Measurements from ENCODE around the gene TOP2B. TPM values are rescaled to one million over a fixed set of nuclear protein-coding genes. Genes with fewer than 3 reads are reported as not detected.

TOP2B gene, protein sequence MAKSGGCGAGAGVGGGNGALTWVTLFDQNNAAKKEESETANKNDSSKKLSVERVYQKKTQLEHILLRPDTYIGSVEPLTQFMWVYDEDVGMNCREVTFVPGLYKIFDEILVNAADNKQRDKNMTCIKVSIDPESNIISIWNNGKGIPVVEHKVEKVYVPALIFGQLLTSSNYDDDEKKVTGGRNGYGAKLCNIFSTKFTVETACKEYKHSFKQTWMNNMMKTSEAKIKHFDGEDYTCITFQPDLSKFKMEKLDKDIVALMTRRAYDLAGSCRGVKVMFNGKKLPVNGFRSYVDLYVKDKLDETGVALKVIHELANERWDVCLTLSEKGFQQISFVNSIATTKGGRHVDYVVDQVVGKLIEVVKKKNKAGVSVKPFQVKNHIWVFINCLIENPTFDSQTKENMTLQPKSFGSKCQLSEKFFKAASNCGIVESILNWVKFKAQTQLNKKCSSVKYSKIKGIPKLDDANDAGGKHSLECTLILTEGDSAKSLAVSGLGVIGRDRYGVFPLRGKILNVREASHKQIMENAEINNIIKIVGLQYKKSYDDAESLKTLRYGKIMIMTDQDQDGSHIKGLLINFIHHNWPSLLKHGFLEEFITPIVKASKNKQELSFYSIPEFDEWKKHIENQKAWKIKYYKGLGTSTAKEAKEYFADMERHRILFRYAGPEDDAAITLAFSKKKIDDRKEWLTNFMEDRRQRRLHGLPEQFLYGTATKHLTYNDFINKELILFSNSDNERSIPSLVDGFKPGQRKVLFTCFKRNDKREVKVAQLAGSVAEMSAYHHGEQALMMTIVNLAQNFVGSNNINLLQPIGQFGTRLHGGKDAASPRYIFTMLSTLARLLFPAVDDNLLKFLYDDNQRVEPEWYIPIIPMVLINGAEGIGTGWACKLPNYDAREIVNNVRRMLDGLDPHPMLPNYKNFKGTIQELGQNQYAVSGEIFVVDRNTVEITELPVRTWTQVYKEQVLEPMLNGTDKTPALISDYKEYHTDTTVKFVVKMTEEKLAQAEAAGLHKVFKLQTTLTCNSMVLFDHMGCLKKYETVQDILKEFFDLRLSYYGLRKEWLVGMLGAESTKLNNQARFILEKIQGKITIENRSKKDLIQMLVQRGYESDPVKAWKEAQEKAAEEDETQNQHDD (N-terminal part only)
- total RNA-seq: 113 TPM
- long read RNA-seq, full-length matches to known transcripts: 63 of 148 reads
- long read RNA-seq, partial matches to known transcripts: 70 of 148 reads
- long read RNA-seq, other reads (novel, unspliced or antisense): 15 of 148 reads

DNA sequence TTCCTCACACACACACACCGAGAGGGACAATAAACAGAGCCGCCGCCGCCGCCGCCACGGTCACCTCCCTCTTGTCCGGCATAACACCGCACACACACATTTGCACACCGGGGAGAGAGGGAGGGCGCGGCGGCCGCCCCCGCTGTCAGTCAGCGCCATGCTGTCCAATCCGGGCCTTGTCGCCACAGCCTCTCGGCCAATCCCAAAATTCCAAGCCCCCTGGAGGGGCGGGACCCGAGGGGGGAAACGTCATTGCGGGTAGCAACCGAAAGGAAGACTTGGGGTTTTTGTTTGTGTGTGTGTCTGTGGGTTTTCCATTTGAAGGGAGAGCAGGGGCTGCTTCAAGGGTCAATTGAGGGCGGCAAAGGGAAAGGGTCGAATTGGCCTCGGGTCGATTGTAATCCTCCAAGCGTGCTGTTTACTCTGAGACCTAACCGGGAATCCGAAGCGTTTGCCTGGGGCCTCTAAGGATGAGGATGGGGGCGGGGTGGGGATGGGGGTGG, at the start of gene TOP2B:
Gene TOP2B (minus strand): TSS at position 96 of the 503 bp plus-strand sequence. CDS start 610 bp downstream, outside the sequence.
- intact Hi-C loops (cut with micrococcal nuclease): loop anchor here (10.0 kb wide), 1 partner anchor 120 kb away; the partner anchor contains the start of gene NGLY1
- peak; percentile 97 for DNase-seq
- ATAC-seq: peak; percentile 98

DNA sequence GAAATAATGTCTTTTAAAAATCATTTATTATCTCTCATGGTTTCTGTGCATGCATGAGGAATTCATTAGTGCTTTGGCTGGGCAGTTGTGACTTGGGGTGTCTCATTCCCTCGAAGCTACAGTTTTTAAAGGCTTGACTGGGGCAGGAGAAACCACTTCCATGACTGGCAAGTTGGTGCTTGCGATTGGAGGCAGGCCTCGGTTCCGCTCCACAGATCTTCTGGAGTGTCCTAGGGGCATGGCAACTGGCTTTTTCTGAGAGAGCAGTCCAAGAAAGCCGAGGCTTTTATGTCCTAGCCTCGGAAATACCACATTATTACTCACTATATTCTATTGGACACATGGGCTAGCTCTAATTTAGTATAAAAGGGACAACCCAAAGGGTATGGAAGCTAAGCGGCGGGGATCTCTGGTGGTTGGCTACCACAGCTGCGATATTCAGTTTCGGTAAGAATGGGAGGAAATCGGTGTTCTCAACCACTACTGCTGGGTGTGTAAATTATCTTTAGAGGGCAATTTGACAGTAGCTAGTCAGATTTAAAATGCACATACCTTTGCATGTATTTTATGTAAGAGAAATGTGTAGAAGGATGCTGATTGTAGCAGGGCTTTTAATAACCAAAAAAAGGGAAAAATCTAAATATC, 48.8 kb upstream of the TOP2B start:
- DNase-seq (no peak), ATAC-seq (no peak)
- intact Hi-C loops (cut with micrococcal nuclease): no loop called here

DNA sequence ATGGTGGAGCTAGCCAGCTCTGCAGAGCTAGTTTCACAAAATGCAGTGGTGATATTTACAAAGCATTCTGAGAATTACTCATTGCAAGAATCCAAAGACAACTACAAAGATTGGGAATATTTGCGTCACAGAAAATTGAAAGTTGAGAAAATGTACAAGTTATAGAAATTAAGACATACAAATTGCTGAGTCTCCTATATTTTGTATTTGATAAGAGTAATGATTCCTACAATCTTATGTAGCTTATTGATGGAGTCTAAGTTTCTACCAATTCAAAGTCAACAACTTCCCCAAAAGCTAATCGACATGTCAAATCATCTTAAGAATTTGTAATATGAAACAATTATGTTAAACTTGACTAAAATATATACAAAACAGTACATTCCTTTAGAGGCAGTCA, 46.4 kb upstream of the TOP2B start:
- intact Hi-C loops (cut with micrococcal nuclease): no loop called here
- ATAC-seq (no peak), DNase-seq (no peak)

DNA sequence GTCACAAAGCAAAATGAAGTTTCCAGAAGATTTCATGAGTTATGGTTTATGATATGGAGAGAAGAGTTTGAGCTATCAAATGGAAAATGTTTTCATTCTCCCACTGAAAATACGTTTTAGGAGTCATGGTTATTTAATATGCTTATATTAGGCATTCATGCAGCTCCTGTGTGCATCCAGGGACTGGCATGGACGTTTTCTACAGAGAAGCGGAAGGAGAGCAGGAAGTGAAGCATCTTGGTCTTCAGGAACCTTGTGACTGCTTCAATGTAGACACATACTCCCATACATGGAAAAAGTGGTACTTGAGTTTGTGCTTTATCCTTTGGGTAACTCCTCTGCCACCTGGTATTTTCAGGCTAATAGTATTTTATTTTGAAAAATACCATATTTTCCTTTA, 43.3 kb upstream of the TOP2B start:
- intact Hi-C loops (cut with micrococcal nuclease): no loop called here
- ATAC-seq: no peak

DNA sequence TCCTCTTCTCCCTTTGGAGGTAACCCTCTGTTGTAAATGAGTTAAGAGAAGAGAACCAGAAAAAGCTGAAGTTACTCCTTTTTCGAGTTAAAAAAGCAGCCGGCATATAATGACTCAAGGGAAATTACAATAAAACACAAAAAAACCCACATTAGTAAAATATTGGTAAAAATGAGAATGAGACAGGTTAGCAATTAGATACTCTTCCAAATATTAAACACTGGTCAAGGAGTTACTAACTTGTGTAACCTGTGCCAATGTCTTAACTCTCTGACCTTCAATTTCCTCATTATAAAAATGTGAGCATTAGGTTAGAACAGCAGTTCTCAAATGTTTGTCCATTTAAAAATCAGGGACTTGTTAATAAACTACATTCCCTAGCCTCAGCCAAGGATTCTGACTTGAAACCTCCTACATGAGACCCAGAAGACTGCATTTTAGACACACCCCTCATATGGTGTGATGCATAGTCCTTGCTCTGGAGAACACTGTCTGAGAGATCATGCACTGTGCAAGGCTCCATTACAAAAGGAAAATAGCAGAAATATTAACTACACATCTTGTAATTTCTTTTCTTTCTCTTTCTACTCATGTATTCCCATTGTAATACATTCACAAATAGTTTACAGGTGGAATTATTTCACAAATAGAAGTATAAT, 42.7 kb upstream of the TOP2B start:
- intact Hi-C loops (cut with micrococcal nuclease): no loop called here
- no peak for DNase-seq
- no peak for ATAC-seq

More for the DNA sequence above, 43.3 kb upstream of the TOP2B start:
- DNase-seq: no peak

DNA sequence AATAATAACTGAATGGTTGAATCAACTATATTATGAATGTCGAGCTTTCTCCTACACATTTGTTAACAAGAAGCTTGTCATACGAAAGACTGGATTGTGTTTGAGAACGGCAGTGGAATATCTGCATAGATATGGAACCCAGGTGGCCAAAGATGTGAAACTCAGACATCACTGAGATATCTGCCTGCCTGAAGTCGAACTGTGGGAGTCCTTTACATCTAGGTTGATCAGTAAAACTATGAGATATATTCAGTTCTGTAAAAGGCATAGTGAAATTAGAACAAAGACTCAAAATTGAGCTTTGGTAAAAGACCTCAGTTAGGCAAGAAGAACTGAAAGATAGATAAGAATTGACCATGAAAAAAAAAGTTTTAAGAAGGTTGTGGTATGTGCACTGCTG, 41.5 kb upstream of the TOP2B start:
- ATAC-seq: no peak
- intact Hi-C loops (cut with micrococcal nuclease): no loop called here
- DNase-seq: no peak

DNA sequence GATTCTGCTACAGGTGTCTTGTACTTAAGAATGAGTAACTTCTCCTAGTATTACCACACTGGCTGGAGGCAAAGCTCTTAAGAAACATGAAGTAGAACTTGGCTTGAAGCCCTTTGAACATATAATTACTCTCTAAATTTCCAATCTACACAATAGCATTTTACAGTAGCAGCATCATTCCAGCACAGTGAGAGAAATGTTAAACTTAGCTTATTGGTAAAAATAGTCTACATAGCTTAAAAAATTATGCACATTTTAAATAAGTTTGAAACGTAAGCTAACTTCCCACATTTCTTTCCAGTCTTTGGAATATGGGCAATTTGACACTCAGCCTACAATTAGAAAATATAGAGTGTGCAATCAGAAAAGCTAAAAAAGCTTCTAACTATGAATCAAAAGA, 32.8 kb upstream of the TOP2B start:
- ATAC-seq: no peak
- intact Hi-C loops (cut with micrococcal nuclease): no loop called here
- no peak for DNase-seq

DNA sequence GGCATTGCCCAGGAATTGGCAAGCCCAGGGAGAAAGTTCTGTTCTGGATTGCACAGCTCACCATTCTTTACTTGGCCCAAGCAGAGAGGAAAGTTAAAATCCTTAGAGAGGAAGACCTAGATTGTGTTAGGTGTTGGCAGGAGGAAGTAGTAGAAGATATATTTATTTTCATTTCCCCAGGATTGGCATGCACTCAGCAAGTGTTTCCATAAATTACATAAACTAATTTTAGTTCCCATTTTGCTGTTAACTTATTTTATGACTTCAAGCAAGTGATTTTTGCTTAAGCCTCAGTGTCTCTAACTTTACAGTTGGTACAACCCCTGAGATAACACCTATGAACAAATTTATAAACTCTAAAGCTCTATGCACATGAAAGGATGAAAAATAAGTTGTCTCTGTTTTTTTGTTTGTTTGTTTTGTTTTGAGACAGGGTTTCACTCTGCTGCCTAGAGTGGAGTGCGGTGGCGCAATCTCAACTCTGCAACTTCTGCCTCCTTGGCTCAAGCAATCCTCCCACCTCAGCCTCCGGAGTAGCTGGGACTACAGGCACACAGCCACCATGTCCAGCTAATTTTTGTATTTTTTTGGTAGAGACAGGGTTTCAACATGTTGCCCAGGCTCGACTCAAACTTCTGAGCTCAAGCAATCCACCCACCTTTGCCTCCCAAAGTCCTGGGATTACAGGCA, 31.2 kb upstream of the TOP2B start:
- DNase-seq (no peak), ATAC-seq (no peak)
- intact Hi-C loops (cut with micrococcal nuclease): no loop called here

DNA sequence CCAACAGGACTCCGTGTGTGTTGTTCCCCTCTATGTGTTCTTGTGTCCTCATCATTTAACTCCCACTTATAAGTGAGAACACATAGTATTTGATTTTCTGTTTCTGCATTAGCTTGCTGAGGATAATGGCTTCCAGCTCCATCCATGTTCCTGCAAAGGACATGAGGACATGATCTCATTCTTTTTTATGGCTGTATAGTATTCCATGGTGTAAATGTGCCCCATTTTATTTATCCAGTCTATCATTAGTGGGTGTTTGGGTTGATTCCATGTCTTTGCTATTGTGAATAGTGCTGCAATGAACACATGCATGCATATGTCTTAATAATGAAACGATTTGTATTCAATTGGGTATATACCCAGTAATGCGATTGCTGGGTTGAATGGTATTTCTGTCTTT, 28.5 kb upstream of the TOP2B start:
- DNase-seq: no peak

DNA sequence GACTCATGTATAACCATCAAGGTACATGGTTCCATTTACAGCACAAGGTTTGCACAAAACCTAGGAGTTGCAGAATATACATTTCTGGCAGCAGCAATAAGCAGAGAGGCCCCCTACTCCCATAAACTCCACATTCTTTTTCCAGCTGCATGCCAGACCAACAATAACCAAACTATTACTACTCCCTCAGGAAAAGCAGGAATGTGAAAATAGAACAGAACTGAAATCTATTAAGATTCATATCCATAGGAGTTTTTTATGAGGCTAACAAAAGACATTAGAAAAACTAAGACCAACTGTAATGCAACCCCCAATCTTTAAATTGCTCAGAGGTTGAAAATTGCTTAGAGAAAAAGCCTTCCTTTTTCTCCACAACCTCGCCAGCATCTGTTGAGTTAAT, 27.6 kb upstream of the TOP2B start:
- intact Hi-C loops (cut with micrococcal nuclease): no loop called here
- no peak for ATAC-seq
- no peak for DNase-seq

More for the DNA sequence above, 28.5 kb upstream of the TOP2B start:
- ATAC-seq: no peak
- intact Hi-C loops (cut with micrococcal nuclease): no loop called here

DNA sequence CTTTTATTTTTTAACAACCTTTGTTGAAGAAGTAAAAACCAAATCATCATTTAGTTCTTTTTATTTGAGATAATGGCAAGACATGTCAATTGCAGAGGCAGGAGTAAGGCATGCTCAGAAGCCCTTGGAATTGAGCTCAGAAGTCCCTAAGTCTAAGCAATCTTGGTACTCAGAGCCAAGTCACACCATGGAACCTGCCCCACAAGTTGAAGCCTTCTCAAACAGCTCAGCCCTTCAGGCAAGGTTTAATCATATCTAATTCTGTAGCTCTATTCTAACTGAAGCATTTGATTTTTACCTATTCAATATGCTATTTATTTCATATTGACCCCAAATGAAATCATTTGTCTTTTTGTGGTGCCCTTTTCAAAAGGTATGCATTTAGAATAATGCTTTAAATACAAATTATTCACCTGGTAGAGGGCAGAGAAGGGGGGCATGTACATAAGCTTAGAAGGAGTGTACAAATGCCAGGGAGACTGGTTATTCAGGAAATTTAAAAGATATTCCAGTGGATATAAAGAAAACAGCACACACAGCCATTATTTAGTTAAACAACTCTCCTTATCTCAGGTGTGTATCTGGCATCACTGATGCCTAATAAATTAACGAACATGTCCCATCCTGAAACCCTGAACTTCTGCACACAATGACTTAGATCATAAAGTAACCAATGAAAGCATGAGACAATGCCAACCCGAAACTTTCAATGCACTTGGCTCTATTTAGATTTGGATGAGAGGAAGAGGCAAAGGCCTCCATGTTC, 26.2 kb upstream of the TOP2B start:
- ATAC-seq: no peak
- no peak for DNase-seq
- intact Hi-C loops (cut with micrococcal nuclease): no loop called here

DNA sequence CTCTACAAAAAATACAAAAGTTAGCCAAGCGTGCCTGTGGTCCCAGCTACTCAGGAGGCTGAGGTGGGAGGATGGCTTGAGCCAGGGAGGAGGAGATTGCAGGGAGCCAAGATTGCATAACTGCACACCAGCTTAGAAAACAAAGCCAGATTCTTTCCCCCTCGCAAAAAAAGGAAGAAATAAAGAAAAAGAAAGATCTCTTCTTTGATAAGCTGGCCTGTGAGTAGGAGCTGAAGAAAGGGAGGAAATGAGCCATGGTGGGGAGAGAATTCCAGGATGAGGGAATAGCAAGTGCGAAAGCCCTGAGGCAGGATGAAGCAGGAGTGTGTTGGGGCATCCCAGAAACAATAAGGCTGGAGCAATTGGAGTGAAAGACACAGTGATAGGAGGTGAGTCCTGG, 24.5 kb upstream of the TOP2B start:
- intact Hi-C loops (cut with micrococcal nuclease): no loop called here
- ATAC-seq: no peak

DNA sequence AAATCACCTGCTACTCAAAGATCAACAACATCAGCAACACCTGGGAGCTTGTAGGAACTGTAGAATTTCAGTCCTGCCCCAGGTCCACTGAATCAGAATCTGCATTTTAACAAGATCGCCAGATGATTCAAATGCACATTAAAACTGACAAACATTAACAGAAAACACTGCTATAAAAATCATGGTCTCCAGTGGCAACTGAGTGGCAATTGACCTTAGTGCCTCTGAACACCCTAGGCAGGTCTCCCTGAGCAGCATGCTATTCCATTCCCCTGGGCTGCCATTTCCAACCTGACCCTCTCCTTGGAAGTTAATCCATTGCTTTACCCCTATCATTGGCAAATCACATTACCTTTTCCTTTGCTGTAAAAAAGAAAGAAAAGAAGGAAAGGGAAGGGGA, 23.0 kb upstream of the TOP2B start:
- ATAC-seq (no peak), DNase-seq (no peak)
- intact Hi-C loops (cut with micrococcal nuclease): no loop called here

More for the DNA sequence above, 24.5 kb upstream of the TOP2B start:
- DNase-seq: no peak

DNA sequence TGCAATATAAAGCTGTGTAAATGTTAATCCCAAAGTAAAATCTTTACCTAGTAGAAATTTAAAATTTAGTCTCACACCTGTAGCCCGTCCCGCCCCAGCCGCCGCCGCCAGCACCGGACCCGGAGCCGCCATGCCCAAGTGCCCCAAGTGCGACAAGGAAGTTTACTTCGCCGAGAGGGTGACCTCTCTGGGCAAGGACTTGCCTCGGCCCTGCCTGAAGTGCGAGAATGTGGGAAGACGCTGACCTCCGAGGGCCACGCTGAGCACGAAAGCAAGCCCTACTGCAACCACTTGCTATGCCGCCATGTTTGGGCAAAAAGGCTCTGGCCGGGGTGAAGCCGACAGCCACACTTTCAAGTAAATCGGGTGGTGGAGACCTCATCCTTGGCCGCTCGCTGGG, 22.1 kb upstream of the TOP2B start:
- ATAC-seq (no peak), DNase-seq (no peak)
- intact Hi-C loops (cut with micrococcal nuclease): no loop called here

DNA sequence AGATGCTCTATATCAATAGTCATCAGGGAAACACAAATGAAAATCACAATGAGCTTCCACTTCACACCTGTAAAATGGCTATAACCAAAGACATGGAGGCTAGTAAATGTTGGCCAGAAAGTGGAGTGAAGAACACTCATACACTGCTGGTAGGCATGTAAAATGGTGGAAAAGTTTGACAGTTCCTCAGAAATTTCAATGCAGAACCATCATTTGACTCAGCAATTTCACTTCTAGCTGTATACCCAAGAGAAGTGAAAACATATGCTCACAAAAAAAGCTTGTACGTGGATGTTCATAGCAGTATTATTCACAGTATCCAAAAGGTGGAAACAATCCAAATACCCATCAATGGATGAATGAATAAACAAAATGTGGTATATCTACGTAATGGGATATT, 19.2 kb upstream of the TOP2B start:
- ATAC-seq (no peak), DNase-seq (no peak)
- intact Hi-C loops (cut with micrococcal nuclease): no loop called here

DNA sequence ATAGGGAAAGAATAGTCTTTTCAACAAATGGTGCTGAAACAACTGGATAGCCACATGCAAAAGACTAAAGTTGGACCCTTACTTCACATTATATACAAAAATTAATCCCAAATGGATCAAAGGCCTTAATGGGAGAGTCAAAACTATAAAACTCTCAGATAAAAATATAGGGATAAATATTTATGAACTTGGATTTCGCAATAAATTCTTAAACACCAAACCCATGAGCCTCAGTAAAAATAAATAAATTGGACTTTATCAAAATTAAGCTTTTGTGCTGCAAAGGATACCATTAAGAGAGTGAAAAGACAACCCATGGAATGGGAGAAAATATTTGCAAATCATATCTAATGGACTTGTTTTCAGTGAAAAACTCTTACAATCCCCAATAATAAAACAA, 18.7 kb upstream of the TOP2B start:
- DNase-seq: no peak
- no peak for ATAC-seq
- intact Hi-C loops (cut with micrococcal nuclease): no loop called here

DNA sequence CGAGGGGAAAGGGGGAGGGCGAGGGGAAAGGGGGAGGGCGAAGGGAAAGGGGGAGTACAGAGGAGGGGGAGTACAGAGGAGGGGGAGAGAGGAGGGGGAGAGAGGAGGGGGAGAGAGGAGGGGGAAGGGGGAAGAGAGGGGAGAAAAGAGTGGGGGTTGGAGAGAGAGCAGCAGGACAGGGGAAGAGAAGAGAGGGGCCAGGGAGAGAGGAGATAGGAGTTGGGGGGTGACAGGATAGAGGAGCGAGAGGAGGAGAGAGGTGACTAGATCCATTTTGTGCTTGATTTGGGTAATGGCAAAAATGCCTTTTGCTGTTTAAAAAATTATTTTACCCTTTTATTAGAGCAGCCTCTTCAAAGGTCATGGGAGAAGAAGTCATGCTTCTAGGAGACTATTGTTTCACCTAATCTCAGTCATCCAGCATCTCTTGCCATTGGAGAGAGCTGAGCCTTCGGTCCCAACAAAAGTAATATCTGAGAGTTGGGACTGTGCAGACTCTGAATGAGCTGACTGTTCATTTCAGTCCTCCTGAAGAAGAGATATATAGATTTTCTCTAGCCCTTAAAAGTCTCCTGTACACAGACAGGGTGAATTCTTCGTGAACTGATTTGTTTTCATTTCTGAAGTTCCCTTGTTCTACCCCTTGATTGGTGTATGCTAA, 15.1 kb upstream of the TOP2B start:
- ATAC-seq (no peak), DNase-seq (no peak)
- intact Hi-C loops (cut with micrococcal nuclease): no loop called here
